Activated CD8-positive, alpha-beta memory T cell treated with anti-CD3 and anti-CD28 coated beads for 24 hours (primary cell): ENCODE results near the gene HLA-DOA.

Source experiments
- DNase-seq: peaks from one replicate; pipeline ENCODE4 v3.0.0-alpha.2; 2020

The HLA-DOA gene

DNA sequence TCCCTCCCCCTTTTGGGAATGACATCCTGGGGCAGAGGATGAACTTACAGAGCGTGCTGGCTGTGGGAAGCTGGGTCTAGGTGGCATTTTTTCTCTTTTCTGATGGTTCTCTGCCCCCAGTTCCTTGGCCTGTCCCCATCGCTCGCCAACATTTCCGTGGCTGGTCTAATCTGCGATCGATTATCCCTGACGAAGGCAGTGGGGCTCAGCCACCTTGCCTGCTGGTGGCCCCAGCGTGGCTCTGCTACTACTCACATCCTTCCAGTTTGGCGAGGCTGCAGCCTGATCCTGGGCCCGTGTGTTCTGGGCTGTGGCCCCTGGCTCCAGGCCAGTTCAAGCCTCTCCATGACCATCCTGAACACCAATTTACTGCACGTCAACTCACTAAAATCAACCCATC is 6.4 kb upstream of the HLA-DOA start:
- DNase-seq = no peak

- DNase-seq = no peak
Measured at GRCh38 chr6:33014841-33015634, 5.6 kb upstream of the HLA-DOA start.

DNA sequence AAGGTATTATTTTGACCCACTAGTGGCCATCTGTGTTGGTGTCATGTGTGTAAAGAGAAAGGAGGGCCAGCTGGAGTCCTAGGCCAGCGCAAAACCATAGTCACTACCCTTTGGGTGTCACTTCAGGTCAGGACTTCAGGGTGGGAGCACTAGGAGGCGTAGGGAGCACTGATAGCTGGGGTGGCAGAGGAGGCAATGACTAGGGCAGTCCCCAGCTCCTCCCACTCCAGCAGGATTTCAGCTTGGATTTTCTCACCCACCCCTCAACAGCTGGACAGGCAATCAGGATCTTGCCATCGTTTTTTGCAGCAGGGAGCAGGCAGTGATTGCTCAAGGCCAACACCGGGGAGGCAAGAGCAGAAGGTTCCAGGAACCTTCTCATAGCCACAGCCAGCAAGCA is 4.2 kb upstream of the HLA-DOA start:
- DNase-seq = no peak

DNA sequence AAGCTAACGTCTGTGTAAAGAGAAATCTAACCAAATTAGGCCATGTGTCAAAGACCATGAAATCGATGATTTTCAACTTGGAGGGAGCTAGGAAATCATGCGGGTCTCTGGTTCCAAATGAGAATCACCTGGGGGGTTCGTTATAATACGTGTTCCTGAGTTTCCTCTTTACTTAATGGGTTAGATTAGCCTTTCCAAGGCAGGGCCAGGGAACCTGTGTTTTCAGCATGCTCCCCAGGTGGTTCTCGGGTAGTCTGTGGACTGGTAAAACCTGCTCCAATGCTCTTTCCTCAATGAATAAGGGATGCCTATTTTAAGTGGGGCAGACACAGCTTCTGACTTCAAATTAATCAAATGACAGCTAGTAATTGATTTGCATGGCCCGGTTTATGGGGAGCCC is 965 bp upstream of the HLA-DOA start:
- no peak for DNase-seq

- DNase-seq = no peak
Measured at GRCh38 chr6:33007831-33008400, 1.5 kb downstream of the HLA-DOA start.

GRCh38 chr6:33004940-33005339 is 4.5 kb downstream of the HLA-DOA start:
- no peak for DNase-seq

DNA sequence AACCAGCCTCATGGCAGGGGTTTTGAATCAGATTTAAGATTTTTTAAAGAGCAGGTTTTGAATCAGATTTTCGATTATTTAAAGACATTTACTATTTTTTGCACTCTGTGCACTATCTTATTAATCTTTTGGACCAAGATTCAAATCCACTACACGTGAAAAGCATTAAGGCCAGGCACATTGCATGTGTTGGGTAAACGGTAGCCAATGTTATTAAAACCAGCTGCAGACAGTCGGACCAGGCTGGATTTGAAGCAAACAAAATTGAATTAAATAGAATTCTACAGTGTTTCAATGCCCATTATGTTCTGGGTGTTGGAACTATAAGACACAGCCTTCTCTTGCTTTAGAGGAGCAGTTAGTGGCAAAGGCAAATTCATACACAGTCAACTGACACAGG is 7.7 kb downstream of the HLA-DOA start:
- no peak for DNase-seq

DNA sequence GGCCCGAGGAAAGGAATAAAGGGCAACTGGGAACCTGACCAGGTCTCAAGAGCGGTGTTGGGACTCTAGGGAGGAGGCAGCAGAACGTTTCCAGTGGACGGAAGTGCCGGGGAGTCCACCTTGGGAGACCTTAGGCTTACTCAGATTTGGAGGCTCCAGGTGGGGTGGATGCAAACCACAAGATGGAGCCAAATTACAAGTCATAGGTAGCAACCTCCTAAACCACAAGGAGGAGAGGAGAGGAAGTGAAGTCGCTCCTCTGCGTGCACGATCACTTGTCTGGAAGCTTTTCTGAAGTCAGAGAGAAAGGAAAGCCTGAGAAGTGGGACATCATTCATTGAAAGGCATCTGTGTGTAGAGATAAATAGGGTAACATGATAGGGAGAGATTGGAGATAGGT is 9.3 kb downstream of the HLA-DOA start:
- DNase-seq = no peak

- no peak for DNase-seq
Measured at GRCh38 chr6:32995448-32995847, 13.9 kb downstream of the HLA-DOA start.

GRCh38 chr6:32993363-32993973 is 15.9 kb downstream of the HLA-DOA start:
- no peak for DNase-seq

GRCh38 chr6:32991972-32992371 is 17.4 kb downstream of the HLA-DOA start:
- no peak for DNase-seq

DNA sequence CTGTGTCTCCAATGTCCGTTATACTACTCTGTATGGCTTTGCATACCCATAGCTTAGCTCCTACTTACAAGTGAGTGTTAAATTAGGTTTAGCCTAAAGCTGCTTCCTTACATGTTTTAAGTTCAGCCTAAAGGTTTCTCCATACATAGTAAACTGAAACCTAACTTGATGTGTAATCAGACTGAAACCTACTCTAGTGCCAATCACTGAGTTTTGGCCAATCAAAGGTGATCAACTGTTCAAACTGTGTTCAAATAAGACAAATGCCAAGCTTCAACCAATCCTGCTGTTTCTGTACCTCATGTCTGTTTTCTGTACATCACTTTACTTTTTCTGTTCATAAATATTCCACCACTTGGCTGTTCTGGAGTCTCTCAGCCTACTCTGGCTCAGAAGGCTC is 20.0 kb downstream of the HLA-DOA start:
- DNase-seq = no peak

GRCh38 chr6:32984622-32985389 is 24.6 kb downstream of the HLA-DOA start:
- DNase-seq = peak; percentile 95

DNA sequence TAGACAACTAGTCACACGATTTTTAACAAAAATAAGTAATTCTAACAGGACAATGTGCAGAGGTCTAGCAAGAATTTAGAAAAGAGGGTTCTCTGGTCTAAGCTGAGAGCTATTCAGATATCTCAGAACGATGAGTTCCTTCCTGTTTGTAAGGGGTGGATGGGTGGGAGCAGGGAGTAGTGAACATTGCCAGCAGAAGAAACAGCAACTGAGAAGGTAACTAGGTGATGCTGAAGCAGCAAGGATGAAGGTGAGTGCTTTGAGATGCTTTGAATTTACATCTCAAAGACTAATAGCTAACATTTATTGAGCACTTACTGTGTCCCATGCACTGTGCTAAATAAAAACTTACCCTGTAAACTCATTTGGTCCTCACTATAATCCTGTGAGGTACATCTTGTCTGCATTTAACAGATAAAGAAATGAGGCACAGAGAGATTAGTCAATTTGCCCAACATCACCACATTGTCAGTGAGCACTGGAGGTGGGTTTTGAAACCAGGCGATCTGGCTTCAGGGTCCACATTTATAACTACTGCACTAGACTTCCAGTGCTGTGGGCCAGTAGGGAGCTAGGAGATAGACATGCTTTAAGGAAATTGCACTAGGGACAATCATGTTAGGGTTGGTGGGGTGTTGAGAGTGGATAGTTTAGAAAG is 25.3 kb downstream of the HLA-DOA start:
- DNase-seq = no peak

GRCh38 chr6:32983493-32983848 is 25.9 kb downstream of the HLA-DOA start:
- no peak for DNase-seq

DNA sequence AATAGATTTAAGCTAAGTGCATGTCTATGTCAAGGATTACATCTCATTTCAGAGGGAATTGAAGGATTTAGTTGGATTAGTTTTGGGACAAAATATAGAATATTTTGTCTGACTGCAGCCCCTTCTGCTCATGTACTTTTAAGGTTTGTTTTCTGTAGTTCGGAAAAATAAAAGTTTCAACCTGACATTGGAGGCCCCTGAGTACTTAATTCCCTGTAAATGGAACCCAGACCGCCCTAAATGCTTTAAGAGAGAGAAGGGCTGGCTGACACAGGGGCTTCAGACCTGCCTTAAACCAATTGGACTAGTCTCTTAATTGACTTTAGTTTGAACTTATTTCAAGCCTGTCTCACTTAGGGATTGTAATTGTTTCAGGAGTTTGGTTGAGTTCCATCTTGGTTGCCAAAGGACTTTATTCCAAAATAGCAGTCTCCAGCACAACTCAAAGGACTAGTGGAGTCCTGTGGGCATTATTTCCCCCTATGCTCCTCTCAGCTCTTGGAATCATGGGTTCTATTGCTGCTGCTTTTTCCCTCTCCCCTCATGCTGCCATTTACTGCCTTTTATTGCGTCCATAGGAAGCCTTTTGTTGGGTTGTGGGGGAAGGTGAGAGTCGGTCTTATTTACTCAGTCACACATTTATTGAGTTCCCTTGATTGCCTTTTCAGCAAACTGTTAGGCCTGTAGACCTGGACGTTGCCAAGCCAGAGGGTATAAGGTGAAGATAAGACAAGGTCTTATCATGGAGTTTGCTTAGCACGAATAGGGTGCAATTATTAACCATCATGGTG is 26.5 kb downstream of the HLA-DOA start:
- no peak for DNase-seq

DNA sequence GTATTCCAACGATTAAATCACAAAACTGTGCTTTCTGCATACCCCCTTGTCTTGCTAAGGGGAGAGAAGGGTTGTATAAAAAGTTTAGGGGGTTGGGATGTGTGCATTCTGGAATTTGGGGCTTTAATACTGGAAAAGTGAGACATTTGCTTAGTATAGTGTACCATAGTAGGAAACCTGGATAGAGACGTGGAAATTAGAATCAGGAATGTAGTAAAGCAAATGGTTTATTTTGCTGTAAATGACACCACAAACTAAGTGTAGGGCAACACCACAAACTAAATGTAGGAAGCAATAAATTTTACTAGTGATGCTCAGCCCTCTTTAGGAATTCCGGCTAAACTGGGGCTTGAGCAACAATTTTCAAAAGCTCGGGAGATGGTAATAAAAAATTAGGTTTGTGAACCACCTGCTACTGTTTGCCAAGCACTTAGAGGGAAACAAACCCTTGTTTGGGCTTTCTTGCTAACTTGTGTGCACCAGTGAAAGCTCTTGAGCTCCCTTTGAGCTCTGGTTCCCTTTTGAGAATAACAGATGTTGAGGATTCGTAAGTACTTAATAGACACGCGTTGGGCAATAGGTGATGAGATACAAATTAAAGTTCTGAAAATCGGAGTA is 27.2 kb downstream of the HLA-DOA start:
- DNase-seq = no peak

- no peak for DNase-seq
Measured at GRCh38 chr6:32980488-32981038, 28.8 kb downstream of the HLA-DOA start.

DNA sequence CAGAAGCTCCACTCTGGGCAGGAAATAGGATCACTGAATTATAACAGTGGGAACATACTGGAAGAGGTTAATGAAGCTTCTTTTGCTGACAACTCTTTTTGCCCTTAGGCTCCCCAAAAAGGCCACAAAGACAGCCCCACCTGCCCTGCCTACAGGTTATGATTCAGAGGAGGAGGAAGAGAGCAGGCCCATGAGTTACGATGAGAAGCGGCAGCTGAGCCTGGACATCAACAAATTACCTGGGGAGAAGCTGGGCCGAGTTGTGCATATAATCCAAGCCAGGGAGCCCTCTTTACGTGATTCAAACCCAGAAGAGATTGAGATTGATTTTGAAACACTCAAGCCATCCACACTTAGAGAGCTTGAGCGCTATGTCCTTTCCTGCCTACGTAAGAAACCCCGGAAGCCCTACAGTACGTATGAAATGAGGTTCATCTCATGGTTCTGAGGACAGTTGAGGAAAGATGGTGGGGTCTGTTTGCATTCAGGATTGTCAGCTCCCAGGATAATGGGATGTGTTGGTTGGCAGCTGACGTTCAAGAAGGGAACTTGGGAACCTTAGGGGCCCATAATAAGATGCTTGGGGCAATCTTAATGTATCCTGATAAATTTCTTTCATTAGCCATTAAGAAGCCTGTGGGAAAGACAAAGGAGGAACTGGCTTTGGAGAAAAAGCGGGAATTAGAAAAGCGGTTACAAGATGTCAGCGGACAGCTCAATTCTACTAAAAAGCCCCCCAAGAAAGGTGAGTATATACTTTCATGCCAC is 29.5 kb downstream of the HLA-DOA start:
- DNase-seq = no peak

DNA sequence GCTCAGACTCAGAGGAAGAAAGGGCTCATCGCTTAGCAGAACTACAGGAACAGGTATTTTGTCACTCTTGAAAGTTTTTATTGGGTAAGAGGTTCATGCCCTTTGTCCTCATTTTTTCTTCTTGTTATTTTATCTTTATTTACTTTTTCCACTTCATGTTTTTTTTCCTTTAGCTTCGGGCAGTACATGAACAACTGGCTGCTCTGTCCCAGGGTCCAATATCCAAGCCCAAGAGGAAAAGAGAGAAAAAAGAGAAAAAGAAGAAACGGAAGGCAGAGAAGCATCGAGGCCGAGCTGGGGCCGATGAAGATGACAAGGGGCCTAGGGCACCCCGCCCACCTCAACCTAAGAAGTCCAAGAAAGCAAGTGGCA is 31.5 kb downstream of the HLA-DOA start:
- no peak for DNase-seq
